ENCODE measurements around the gene TGOLN2. TPM values are rescaled to one million over a fixed set of nuclear protein-coding genes. Genes with fewer than 3 reads are reported as not detected.

The TGOLN2 gene
- total RNA-seq, 1 donor from 2014 or later, result 30.6 TPM

DNA sequence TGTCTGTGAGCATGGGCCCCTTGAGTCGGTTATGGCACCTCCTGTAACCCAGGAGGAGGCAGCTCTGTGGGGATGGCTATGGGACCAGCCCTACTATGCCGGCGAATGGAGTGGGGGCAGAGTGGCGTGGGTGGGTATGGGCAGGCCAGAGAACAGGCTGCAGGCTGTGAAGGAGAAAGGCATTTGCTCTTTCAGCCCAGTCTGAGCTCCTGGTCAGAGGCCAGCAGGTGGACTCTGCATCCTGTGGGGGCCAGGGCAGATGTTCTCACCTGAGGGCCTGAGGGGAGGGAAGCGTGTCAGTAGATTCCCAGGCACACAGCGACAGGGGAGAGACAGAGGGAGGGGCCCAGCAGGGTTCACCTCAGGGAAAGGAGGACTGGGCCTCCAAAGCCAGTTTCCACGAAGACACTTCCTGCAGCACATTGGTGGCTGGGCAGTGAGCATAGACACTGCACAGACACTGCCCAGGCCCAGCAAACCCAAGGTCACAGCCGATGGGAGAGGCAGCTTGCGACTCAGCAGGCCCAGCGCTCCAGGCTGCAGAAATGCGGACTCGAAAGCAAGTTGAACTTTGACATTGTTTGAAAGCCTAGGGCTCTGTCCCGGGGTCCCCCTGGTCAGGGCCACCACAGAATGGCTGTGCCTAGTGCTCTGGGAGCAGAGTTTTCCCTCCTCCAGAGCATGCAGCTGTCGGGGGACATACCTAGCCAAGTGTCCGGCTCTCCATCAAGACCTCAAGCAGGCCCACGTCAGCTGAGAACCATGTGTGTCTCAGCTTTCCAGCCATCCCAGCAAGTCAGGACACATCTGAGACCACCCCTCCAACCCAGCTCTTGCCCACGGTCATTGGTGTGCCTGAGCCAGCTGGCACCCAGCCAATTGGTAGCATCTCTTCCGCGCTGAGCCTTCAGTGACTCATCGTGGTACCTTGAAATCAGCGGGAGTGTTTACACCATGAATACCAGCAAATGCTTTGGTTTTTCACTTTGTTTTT, 53.8 kb downstream of the TGOLN2 start:
- no peak for DNase-seq (ENCODE audit: low spot score in 2 of 2)
- no peak for FAIRE-seq

DNA sequence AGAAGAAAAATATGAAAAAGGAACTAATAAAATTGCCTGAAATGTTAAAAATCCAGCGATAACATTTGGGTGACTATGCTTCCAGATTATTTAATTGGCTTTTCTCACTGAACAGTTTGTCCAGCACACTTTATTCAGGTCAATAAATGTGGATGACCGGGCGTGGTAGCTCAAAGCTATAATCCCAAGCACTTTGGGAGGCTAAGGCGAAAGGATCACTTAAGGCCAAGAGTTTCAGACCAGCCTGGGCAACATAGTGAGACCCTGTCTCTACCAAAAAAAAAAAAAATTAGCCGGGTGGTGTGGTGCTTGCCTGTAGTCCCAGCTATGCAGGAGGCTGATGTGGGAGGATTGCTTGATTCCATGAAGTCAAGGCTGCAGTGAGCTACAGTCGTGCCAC, 55.4 kb downstream of the TGOLN2 start:
- FAIRE-seq, result no peak

DNA sequence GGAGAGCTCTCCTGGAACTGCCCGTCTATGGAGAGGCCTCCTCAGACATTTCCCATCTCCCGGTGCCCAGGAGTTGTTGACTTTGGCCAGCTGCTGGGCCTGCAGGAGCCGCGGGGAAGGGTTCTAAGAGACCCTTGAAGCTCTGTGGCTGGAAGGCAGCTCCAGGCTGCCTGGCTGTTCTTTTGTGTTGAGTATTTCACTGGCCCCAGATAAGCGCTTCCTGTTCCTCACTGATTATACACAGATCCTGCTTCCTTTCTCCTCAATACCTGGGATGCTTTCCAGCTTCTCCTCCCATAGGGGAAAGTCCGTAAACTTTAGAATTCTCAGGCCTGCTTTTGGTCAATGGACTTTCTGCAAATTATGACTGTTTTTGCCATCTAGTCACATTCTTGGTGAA, 57.8 kb downstream of the TGOLN2 start:
- FAIRE-seq, result no peak
- no peak for DNase-seq (ENCODE audit: low spot score in 2 of 2)

More for the DNA sequence above, 55.4 kb downstream of the TGOLN2 start:
- DNase-seq (ENCODE audit: low spot score in 2 of 2), result no peak

Small RNAs within 50 kb of the gene (small RNA-seq; reads per million reads assigned to genes)
- not detected for gene AC062037.1
- not detected for gene RF00019
- gene RN7SL113P, result not detected

Other genes with a start within 250 kb of the TGOLN2 start
- gene TCF7L1, start 194.6 kb downstream of the TGOLN2 start, total RNA-seq, result 0.41 TPM
- gene RETSAT, start 26.5 kb upstream of the TGOLN2 start, total RNA-seq, result 11.8 TPM
- gene ELMOD3, start 26.8 kb upstream of the TGOLN2 start, total RNA-seq, result 17.1 TPM
- gene CAPG, start 82.4 kb upstream of the TGOLN2 start, total RNA-seq, result 9.0 TPM
- 0.41 TPM for gene SH2D6, start 90.7 kb upstream of the TGOLN2 start, total RNA-seq
- 55.4 TPM for gene MAT2A, start 211.2 kb upstream of the TGOLN2 start, total RNA-seq
- gene GGCX, start 233.5 kb upstream of the TGOLN2 start, total RNA-seq, result 22.4 TPM
- 0.82 TPM for gene VAMP8, start 249.6 kb upstream of the TGOLN2 start, total RNA-seq

Measured in frontal cortex (tissue), 4 donors.